Activated naive CD8-positive, alpha-beta T cell treated with anti-CD3 and anti-CD28 coated beads, Interleukin-2, amount 50 U/mL, for 16 hours (primary cell): ENCODE data around the gene CARD19.

Experiments
- DNase-seq: peaks from one replicate; pipeline ENCODE4 v3.0.0-alpha.2; 2020; ENCODE audit warnings: low read depth, low spot score

The CARD19 gene

DNA sequence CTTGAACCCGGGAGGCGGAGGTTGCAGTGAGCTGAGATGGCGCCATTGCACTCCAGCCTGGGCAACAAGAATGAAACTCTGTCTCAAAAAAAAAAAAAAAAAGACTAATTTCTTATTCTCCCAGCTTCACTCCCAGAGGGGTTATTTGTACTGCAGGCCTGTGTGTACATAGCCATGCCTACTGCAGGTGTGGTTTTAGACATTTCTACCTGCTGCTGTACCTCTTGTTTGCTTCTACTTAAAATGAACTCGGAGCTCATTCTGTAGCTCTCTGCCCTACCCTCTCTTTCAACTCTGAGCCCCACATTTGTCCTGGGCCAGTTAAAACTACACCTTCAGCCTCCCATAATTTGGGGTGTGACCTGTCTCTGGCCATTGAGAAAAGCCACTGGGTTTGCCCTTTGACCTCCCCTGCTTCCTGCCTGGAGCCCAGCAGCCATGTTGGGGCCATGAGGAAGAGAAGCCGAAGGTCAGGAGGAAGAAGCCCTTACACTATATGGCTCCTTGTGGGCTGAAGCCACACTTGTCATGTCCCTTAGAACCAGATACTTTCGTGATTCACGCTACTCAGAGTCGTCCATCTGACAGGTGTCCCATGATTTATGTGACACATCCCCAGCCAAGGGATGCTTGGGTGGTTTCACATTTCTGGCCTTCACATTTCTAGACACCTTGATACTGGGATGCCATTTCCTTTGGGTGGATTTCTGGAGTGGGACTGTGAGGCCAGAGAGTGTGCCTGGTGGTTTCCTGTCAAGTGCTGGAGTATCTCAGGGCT lies 9.4 kb upstream of the CARD19 start:
- no peak for DNase-seq

DNA sequence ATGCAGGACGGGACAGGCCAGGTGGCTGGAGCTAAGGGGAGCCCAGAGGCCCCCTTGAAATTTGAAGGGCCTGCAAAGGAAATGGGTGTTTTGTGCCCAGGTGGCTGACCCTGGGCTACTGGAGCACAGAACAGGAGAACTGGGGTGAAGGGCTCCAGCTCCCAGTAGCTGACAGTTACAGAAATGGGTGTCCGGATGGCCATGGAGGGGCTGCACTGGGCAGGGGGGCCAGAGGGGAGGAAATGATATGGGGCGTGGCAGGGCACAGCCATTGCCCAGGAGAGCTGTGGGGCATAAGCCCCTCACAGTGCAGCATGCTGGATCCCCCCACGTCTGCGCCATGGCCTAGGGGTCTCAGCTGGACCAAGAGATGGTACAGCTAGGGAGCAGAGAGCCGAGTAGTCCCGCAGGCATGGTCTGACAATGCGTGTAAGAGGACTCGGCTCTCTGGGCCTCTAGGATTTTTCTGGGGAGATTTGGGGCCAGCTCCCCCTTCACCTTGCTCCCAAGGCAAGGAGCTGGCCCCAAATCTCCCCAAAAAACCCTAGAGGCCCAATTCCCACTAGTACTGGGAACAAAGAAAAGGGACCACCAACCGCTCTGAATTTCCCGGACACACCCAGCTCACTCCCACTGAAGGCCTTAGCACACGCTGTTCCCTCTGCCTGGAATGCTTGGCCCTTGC lies 7.9 kb upstream of the CARD19 start:
- DNase-seq = no peak

DNA sequence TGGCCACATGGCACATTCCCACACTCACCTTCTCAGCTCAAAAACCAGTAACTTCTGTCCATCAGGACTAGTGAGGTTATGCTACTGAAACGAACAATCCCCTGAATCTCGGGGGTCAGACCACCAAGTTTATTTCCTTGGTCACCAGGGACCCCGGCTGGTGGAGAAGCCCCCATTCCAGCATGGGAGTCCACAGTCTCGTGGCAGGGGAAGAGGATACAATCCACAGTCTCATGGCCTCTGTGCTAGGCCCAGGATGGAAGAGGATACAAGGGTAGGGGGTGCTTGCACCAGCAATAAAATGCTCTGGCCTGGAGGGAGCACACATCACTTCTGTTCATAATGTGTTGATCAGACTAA lies 7.4 kb upstream of the CARD19 start:
- no peak for DNase-seq

DNA sequence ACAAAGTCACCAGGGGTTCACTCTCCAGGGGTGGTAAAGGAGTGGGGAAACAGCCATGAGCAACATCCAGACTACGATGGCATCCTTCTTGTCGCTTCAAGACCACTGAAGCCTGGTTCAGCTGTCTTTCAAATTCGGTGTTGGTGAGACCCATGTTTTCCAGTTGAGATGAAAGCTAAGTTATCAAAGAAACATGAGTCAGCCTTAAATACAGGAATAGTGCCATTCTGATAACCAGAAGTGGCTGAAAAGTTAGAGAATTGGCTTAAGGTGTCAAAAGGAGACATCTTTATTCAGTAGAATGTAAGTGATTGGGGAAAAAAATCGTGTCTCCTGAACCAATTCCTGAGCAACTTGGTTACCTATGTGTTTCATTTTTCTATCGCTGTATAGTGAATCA lies 7.0 kb upstream of the CARD19 start:
- DNase-seq = no peak

DNA sequence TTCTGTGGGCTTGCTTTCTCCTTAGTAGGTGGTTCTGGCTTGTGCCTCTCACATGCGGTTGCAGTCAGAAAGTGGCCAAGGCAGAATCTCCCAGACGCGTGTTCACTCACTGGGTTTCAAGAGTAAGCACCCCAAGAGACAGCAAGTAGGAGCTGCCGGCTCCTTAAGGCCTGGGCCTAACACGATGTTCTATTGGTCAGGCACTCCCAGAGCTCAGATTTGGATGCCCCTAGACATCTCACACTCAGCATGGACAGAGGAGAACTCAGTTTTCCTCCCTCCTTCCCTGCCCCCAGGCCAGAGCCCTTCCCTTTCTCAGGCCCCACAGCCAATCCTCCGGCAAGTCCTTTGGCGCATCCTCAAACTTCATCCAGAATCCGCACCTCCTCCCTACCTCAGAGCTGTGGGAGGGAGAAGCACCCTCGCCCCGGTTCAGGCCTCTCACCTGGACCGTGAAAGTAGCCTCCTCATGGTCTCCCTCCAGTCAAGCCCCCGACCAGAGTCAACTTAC lies 6.5 kb upstream of the CARD19 start:
- DNase-seq = no peak

DNA sequence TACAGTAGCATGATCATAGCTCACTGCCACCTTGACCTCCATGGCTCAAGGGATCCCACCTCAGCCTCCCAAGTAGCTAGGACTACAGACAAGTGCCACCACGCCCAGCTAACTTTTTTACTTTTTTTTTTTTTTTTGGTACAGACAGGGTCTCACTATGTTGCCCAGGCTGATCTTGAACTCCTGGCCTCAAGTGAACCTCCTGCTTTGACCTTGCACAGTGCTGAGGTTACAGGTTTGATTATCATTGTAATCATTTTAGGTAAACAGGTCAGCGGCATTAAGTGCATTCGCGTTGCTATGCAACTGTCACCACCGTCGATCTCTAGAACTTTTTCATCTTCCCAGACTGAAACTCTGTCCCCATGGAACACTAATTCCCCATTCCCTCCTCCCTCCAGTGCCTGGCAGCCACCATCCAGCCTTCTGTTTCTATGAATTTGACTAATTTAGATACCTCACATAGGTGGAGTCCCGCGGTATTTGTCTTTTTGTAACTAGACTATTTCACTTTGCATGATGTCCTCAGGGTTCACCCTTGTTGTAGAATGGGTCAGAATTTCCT lies 5.8 kb upstream of the CARD19 start:
- DNase-seq = no peak

DNA sequence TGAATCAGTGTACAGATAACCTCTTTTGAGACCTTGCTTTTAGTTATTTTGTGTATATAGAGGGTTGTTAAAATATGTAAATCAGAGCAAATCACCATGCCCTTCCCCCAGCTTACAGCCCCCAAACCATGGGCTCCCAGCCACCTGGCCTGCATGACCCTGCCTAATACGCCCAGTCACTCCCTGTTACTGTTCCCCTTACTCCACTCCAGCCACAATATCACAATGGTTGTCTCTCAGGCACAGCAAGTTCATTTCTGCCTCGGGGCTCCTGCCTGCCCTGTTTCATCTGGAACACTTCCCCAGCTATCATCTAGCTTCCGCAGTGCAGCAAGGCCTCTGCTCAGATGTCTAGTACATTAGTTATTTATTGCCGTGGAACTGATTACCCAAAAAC lies 5.0 kb upstream of the CARD19 start:
- DNase-seq = no peak

DNA sequence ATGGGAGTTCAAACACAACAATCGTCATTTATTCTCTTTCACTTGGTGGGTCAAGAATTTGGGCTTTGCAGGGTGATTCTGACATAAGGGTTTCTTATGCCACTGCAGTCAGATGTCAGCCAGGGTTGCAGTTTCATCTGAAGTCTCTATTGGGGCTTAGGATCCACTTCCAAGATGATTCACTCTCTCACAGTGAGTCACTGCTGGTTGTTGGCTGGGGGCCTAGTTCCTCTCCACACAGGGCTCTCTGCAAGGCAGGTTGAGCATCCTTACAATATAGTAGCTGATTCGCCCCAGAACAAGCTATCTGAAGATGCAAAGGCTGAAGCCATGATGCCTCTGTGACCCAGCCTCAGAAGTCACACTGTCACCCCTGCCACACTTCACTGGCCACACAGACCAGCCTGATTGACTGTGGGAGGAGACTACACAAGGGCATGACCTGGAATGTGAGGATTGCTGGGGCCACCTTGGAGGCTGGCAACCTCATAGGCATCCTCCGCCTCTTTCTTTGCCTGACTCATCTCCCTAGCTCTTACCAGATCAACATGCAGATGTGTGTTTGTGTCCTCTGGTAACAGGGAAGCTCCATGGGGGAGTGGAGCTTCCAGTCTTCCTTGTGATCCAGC lies 4.5 kb upstream of the CARD19 start:
- DNase-seq = peak; percentile 37

DNA sequence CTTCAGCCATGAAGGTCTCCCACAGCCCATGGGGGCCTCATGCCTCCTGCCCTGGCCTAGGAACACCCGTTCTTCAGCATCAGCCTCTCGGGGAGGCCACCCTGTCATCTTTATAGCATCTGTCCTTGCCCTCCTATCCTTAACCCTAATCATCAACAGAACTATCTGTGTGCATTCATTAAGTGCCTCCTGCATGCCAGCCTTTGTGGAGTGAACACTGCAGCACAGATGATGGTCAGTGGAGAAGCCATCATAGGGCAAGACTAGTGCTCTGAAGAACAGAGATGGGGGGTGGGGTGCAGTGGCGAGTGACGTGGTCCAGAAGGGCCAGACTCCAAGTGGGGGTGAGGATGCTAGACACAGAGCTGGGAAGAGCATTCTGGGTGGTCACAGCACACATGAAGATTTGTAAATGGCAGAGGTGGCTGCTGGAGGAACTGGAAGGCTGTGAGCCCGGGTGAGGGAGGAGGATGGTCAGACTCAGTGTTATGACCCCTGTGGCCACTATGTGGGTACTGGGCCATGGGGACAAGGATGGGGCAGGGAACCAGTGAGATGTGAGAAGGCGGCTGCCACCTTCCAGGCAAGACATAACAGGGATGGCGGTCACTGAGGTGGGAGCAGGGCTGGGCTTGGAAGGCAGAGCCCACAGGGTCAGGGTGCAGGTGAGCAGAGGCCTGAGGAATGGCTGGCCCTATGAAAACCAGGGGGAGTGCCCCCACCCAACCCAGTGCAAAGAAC lies 3.6 kb upstream of the CARD19 start:
- no peak for DNase-seq

DNA sequence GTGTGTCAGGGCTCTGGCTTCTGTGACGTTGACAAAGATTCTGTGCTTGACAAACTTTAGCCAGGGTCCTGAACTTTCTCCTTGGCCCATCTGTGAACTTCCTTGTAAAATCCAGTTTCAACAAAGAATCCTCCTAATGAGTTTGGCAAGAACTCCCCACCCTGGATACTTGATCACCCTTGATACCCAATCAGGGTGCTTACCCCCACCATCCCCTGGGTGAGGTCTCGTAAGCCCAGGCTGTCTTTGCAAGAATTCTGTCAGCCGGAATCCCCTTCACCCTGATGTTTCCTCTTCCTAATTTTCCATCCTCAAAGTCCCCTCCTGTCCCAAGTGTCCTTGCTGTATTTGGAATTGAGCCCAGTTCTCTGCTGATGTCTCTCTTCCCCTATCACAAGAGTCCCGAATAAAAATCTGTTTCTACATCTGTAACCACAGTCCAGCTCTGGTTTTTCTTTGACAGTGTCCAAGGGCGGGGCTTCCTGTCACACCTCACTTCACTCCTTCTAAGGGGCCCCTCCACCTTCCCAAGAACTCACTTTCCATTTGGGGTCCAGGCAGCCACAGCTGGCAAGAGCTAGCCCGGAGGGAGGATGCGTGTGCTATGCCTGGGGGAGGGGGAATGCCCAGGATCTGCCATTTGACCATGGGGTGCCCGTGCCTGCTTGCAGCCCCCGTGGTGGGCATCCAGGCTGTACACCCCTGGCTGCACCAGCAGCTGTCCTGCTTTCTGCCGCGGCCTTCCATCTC lies 2.7 kb upstream of the CARD19 start:
- no peak for DNase-seq

DNA sequence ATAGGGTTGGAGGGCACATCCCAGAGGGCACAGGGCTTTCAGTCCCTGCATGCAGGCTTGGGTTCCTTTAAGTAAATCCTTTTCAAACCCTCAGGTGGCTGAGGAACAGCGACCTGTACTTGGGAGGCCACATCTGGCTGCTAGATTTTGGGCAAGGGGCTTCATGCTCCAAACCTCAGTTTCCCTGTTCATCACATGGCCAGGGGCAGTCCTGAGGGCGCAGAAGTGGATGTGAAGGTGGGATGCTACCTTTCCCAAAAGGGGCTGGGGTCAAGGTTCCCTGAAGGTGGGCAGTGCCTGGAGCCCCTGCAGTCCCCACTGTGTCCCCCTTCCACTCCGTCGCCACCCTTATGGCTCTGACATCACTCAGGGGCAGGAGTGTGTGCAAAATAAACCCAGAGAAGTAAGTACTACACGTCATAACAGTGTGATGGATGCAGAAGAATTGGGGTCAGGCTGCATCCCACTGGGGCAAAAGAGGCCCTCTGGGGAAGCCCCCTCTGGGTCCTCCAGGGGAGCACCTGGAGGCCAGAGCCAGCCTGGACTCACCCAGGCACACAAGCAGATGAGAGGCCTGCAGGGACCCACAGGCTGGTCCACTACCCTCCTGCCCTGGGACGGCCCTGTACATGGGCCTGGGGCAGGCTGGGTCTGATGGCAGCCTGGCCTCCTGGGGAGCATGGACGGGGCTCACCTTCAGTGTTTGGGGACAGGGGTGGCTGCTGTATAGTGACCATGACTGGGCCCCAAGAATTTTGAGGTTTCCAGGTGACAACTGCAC lies 1.9 kb upstream of the CARD19 start:
- no peak for DNase-seq

DNA sequence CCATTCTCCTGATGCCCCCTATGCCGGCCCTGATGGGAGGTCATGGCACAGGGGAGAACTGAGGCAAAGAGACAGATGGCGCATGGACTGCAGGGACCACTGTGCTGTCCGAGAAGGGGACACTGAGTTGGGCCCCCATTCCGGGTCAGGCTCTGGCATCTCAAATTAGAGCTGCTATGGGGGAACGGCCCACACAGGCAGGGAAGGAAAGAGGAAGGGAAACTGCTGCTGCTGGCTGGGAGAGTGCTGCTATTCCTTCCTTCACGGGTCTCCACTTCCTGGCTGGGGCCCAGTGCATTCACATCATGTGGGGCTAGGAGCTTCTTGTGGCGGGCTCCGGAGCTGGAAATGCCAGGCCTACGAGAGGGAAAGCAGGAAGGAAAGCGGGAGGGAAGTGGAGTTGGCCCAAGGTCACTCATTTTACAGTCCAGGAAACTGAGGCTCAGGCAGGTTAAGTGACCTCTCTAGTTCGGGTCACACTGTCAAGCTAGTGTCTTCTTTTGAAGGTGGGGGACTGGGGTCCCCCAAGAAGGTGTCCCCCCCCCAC lies 1.3 kb upstream of the CARD19 start:
- no peak for DNase-seq

DNA sequence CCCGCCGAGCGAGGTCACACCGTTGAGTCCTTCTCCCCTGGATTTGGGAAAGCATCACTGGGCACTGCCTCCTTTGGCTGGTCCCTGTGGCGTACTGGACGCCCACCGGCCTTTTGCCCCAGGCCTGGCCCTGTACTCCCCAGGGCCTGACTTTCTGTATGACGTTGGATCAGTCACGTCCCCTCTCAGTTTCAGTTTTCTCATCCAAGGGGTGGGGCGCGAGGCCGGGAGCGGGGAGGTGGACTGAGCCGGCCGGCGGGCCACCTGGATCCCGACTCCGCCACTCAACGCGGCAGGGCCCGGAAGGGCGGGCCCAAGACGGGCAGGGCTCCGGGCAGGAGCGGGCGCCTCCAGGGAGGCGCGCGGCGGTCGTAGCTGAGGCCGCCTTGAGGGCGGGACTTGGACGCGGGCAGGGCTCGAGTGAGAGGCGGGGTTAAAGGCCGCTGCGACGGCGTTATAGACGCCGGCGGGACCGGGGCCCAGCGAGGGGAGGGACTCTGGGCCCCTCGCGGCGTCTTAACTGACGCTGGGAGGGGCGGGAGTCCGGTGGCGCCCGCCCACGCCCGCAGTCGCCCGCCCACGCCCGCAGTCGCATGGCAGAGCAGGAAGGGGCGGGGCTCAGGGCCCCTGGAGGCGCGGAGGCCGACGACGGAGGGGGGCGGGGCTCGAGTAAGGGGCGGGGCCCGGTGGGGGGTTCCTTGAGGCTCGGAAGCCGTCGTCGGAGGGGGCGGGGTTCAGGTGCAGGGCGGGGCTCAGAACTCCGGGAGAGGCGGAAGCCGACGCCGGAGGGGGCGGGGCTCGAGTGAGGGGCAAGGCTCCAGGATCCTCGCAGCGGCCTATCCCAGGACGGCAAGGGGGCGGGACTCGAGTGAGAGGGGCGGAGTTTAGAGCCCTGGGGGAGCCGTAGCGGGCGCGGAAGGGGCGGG lies 549 bp upstream of the CARD19 start:
- DNase-seq = peak; percentile 100

DNA sequence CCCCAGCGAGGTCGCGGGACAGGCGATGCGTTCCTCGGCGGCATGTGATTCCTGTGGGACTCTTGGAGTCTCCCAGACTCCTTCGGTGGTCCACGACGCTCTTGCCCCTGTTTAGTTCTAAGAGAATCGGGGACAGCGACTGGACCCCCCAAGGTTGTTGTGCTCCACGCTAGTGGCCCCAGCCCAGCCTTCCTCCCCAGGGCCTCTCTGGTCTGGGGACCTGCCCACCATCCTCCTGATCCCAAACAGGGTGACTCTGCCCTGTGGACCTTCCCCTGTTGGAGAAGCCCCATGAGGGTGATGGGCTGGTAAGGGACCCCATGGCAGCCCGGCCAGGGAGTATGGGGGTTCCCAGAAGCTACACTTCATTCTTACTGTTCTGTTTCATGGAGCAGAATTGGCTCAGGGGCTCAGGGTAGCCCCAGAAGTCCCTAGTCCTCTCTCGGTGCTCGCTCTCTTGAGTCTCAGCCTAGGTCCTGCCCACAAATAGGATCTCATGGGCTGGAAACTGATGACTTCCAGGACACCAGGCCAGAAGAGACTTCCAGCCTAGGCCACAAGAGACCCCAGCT lies 880 bp downstream of the CARD19 start:
- no peak for DNase-seq

DNA sequence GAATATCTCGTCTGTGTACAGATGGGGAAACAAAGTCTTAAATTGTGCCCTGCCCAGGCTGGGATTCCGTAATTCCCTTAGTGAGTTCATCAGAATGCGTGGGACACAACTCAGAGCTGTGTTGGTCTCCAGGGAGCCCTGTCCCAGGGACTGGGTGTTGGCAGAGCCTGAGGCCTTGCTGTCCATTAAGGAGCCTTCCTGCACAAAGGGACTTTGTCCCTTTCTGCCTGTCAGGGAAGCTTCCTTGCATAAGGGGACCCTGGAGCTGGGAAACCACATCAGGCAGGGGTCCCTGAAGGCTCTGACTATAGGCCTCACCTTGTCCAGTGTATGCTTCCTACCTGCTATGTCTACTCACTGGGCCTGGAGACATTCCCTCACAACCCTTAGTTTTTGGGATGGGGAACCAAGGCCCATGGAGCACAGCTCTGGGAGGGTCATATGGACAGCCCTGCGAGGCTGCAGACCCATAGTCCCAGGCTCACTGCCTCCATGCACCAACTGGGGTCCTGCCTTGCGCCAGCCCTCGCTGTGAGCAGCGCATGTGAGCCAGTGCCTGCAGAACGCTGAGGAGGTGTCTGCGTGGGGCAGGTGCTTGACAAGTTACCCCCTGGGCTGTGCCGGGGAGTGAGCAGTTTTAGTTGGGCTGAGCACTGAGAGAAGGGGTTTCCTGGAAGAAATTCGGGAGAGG lies 1.6 kb downstream of the CARD19 start:
- DNase-seq = no peak

DNA sequence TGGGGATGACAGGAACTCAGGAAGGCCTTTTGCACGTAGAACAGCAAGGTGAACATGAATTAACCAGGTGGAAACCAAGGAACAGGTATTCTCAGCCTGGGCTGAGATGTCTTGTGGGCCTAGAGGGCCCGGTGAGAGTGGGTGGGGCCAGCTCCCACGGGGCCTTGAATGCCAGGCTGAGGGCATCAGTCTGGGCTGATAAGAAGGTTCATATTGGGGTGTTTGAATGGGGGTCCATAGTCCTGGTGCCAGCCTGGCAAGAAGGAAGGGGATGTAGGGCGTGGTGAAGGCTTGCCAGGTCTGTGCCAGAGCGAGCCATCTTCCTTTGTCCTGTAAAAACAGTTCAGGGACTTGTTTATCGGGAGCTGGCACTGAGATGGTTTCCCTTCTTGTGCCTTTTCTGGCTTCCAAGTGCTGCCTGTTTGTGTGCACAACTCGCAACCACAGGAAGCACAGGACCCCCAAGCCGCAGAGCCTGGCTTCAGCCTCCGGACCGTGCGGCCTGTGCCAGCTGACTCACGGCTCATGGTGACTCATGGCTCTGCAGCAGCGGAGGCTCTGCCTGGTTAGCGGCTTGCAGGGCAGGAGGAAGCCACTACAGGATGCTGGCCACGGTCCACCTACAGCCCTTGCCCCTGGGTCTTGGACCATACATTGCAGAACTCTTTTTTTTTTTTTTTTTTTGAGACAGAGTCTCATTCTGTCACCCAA lies 2.4 kb downstream of the CARD19 start:
- DNase-seq = peak; percentile 22

DNA sequence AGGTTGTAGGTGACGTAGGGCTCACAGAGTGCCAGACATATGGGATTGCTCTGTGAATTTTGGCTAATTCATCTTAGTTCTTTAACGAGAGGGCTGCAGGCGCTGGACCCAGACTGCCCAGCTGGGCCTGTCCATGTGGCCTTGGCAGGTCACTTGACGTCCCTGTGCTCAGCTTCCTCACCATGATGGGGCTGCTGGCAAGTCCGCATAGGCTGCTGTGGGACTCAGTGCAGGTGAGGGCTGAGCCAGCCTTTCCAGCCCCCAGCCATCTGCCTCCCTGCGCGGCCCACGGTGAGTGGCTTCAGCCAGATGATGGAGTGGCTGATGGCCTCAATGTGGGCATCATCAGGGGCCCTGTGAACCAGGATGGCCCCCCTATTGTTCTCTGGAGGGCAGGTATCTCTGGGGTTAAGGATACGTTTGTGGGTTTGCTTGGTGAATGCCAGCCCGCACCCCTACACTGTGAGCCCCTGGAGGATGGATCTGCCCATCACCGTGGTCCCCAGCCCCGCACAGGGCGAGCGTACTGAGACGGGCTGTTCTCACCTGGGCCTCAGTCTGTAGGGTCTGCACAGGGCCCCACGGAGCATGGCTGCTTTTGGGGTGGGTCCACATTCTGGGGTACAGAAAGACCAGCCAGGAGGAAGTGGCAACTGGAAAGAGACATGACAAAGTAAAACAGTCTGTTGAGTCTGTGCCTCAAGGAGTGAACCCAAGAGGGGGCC lies 3.7 kb downstream of the CARD19 start:
- no peak for DNase-seq
